Endothelial cell (in vitro differentiated cells): ENCODE data around the gene GCG. TPM values are rescaled to one million over a fixed set of nuclear protein-coding genes. Genes with fewer than 3 reads are reported as not detected.

Source experiments
- DNase-seq: peaks from one replicate; pipeline ENCODE4 v3.0.0; 2021; ENCODE audit warnings: low spot score
- H3K27ac Mint-ChIP-seq: one replicate; pipeline ENCODE4 v1.8.0; 2021; ENCODE audit warnings: mixed read lengths, inconsistent platforms; ENCODE audit not compliant: unreplicated experiment
- H3K27me3 Mint-ChIP-seq: one replicate; pipeline ENCODE4 v1.8.0; 2021; ENCODE audit warnings: mild to moderate bottlenecking, moderate library complexity, mixed read lengths, inconsistent platforms; ENCODE audit not compliant: unreplicated experiment
- H3K36me3 Mint-ChIP-seq: one replicate; pipeline ENCODE4 v1.8.0; 2021; ENCODE audit warnings: mild to moderate bottlenecking, low read depth, mixed read lengths, inconsistent platforms; ENCODE audit not compliant: unreplicated experiment
- H3K4me1 Mint-ChIP-seq: one replicate; pipeline ENCODE4 v1.8.0; 2021; ENCODE audit warnings: mild to moderate bottlenecking, mixed read lengths, inconsistent platforms; ENCODE audit not compliant: unreplicated experiment
- H3K4me3 Mint-ChIP-seq: one replicate; pipeline ENCODE4 v1.8.0; 2021; ENCODE audit warnings: mild to moderate bottlenecking, mixed read lengths, inconsistent platforms; ENCODE audit not compliant: unreplicated experiment
- H3K9me3 Mint-ChIP-seq: one replicate; pipeline ENCODE4 v1.8.0; 2021; ENCODE audit warnings: mixed read lengths, inconsistent platforms; ENCODE audit not compliant: unreplicated experiment
- total RNA-seq: library from RNA; stranded (reverse); fragmentation: NEBNext Ultra II Directional; extraction: Animal tissue kit (Norgen Biotek cat#: 25700); gene quantifications from one replicate; pipeline ENCODE4 v1.2.1, GENCODE V29; 2021; ENCODE audit not compliant: unreplicated experiment
- TF ChIP-seq, protein P1 (sequence below): fragments of 200-600 bp; sonication (generic); IDR thresholded peaks from one replicate; pipeline ENCODE4 v1.5.0; 2021; ENCODE audit warnings: antibody characterized with exemption; ENCODE audit not compliant: unreplicated experiment

GCG gene
- total RNA-seq, 1 donor from 2014 or later = not detected

DNA sequence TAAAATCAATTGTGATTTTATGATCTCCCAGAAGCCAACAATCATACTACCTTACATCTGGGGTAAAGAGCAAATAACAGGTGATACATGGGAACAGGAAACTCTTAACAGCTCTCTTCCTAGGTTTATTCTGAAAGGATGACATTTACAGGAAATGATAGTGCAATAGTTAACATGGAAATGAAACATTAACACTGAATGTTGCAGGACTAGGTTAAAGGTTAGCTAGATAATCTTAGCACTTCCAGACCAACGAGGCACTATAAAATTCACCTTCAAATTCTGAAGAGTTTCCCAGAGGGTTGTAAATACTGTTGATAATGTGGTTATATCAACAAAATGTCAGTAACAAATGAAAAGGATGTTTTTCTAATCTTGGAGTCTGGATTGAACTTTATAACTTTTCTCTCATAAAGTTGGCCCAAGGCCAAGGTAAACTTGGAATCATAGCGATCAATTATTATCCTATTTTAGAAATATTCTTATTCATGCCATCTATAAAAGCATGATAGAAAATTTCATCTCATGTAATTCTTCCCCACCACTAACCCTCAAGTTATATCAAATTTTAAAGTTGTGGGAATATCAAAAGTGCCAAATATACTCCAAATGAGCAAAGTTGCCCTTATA lies 32.9 kb upstream of the GCG start:
- no peak for DNase-seq
- Mint-ChIP-seq H3K27me3 (no peaks in the 10 kb centered on the region), H3K27ac (no peak overlapping the region), H3K9me3 (no peaks in the 10 kb centered on the region), H3K4me1 (peaks cover 8% of the 10 kb centered on the region), H3K36me3 (no peaks in the 10 kb centered on the region), H3K4me3 (no peak overlapping the region)
- TF ChIP-seq, protein P1, sequence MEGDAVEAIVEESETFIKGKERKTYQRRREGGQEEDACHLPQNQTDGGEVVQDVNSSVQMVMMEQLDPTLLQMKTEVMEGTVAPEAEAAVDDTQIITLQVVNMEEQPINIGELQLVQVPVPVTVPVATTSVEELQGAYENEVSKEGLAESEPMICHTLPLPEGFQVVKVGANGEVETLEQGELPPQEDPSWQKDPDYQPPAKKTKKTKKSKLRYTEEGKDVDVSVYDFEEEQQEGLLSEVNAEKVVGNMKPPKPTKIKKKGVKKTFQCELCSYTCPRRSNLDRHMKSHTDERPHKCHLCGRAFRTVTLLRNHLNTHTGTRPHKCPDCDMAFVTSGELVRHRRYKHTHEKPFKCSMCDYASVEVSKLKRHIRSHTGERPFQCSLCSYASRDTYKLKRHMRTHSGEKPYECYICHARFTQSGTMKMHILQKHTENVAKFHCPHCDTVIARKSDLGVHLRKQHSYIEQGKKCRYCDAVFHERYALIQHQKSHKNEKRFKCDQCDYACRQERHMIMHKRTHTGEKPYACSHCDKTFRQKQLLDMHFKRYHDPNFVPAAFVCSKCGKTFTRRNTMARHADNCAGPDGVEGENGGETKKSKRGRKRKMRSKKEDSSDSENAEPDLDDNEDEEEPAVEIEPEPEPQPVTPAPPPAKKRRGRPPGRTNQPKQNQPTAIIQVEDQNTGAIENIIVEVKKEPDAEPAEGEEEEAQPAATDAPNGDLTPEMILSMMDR = no peak

DNA sequence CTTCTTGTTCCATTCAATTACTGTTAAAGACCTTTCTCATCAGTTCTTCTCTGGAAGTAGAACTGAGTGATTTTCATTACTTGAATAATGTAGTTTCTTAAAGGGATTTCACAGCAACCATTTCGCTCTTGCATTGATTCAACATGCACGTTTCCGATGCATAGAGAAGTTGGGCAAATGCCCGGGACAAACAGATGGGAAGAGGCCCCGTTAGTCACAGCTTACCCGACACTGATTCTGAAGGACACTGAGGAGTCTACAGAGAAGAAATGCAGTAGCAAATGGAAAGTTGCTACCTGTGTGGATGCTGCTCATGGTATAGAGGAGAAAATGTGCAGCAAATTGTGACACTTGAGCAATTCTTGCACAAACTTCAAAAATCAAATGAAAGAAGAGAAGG lies 32.3 kb upstream of the GCG start:
- Mint-ChIP-seq H3K27ac (no peak overlapping the region), H3K4me3 (no peak overlapping the region), H3K9me3 (no peaks in the 10 kb centered on the region), H3K27me3 (no peaks in the 10 kb centered on the region), H3K4me1 (peaks cover 8% of the 10 kb centered on the region), H3K36me3 (no peaks in the 10 kb centered on the region)
- DNase-seq = no peak
- TF ChIP-seq, protein P1 = no peak

DNA sequence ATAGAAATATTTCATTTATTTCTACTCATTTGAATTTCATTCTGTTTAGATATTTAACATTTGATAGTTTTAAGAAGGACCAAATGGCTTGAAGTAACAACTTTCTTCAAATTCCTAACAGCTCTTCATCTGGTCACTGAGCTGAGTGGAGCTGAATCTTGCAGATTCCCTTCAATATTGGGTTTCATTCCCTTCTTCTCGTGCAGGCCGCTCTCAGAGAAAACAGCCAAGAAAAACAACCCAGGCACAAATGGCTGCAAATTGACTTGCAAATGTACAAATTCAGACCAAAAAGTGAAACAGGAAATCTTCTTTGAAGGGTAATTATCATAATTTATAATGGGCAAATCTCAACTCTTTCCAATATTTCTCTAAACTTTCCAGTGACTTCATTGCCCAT lies 30.3 kb upstream of the GCG start:
- H3K27ac Mint-ChIP-seq = no peak overlapping the region
- no peaks in the 10 kb centered on the region for H3K27me3 Mint-ChIP-seq
- no peak overlapping the region for H3K4me3 Mint-ChIP-seq
- H3K36me3 Mint-ChIP-seq = no peaks in the 10 kb centered on the region
- TF ChIP-seq, protein P1 = no peak
- H3K9me3 Mint-ChIP-seq = no peaks in the 10 kb centered on the region
- DNase-seq = no peak
- H3K4me1 Mint-ChIP-seq = peaks cover 8% of the 10 kb centered on the region

DNA sequence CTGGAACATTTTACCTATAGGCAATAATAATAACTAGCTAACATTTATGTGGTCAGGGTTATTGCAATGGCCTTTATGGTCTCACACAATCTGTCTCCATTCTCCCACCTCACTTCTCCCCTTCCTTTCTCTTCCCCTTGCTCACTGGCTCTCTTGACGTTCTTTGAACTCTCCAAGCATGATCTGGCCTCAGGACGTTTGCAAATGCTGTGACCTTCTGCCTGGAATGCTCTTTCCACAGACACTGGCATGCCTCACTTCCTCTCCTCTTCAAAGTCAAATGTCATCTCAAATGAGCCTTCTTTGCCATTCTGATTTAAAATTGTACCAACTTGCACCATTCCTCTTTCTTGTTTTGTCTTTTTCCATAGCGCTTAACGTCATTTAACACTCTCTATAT lies 25.3 kb upstream of the GCG start:
- DNase-seq = no peak
- no peaks in the 10 kb centered on the region for H3K36me3 Mint-ChIP-seq
- no peak overlapping the region for H3K4me3 Mint-ChIP-seq
- no peaks in the 10 kb centered on the region for H3K27me3 Mint-ChIP-seq
- TF ChIP-seq, protein P1 = no peak
- H3K9me3 Mint-ChIP-seq = no peaks in the 10 kb centered on the region
- no peak overlapping the region for H3K27ac Mint-ChIP-seq
- H3K4me1 Mint-ChIP-seq = no peaks in the 10 kb centered on the region

DNA sequence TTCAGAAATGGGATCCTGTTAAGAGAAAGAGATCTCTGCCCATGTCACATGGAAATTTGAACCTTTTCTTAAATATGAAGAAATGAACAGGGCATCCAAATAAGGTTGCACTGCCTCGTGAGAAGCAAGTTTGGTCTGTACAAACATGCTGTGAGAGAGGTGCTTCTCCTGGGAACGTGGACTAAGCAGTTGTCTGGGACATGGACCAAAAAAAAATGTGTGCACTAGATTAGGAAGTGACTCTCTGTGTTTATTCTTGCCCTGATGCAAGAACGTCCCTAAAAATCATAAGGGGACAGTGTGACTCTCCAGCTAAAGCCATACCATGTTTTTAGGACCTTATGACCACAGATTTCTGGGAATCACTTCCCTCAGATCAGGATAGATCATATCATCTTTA lies 23.7 kb upstream of the GCG start:
- Mint-ChIP-seq H3K4me1 (no peaks in the 10 kb centered on the region), H3K4me3 (no peak overlapping the region), H3K36me3 (no peaks in the 10 kb centered on the region), H3K9me3 (no peaks in the 10 kb centered on the region), H3K27me3 (no peaks in the 10 kb centered on the region), H3K27ac (no peak overlapping the region)
- TF ChIP-seq, protein P1 = no peak
- DNase-seq = no peak
